Endothelial cell of umbilical vein (primary cell): ENCODE measurements around the gene C19orf44. TPM values are rescaled to one million over a fixed set of nuclear protein-coding genes. Genes with fewer than 3 reads are reported as not detected.

ENCODE experiments used
- BruUV-seq: library from RNA; stranded (reverse); fragments of 400-500 nt; replicated peaks from 2 replicates; lab custom pipeline; 2021; lab: Mats Ljungman, UMichigan
- CTCF ChIA-PET: fragments of 300-600, 350-600 bp; sonication (Branson Sonifier 250); formaldehyde crosslinking; loops from one replicate; lab custom pipeline; 2021; ENCODE audit warnings: antibody characterized with exemption, inconsistent platforms; lab: Charles Lee
- POLR2A ChIA-PET: fragments of 300-600, 350-600 bp; sonication (Branson Sonifier 250); formaldehyde crosslinking; loops from one replicate; lab custom pipeline; 2021; ENCODE audit warnings: antibody characterized with exemption, inconsistent platforms; lab: Charles Lee
- DNase-seq: peaks from one replicate; pipeline ENCODE4 v3.0.0-alpha.2; 2011; ENCODE audit warnings: low read depth, low spot score
- FAIRE-seq: peaks from 2 replicates; lab custom pipeline; 2011; peaks lifted over from hg19 to GRCh38; lab: Jason Lieb, UNC
- H2AFZ ChIP-seq: 2 replicates; pipeline ENCODE4 v1.6.0; 2012; ENCODE audit warnings: low read depth, low read length, control low read depth, inconsistent platforms
- H3K27ac ChIP-seq: 2 replicates; pipeline ENCODE4 v1.5.1; 2011; ENCODE audit warnings: low read depth, mild to moderate bottlenecking, control low read depth, low read length, moderate library complexity; ENCODE audit not compliant: insufficient read depth
- H3K27me3 ChIP-seq, 2 experiments: 2 replicates each; pipeline versions ENCODE4 v1.6.0 to v1.6.1; 2011; ENCODE audit warnings: low read length in 2 of 2, mixed read lengths in 1 of 2; ENCODE audit not compliant: control insufficient read depth in 2 of 2, insufficient read depth in 2 of 2
- H3K36me3 ChIP-seq, 2 experiments: 2 replicates in 1 of 2; 3 replicates in 1 of 2; pipeline ENCODE4 v1.5.1; 2011; ENCODE audit warnings: low read length in 2 of 2, mild to moderate bottlenecking in 1 of 2, moderate library complexity in 1 of 2; ENCODE audit not compliant: control insufficient read depth in 2 of 2, insufficient read depth in 2 of 2; ENCODE audit errors: extremely low read depth in 1 of 2
- H3K4me1 ChIP-seq: 3 replicates; pipeline ENCODE4 v1.5.1; 2011; ENCODE audit warnings: mild to moderate bottlenecking, low read length; ENCODE audit not compliant: control insufficient read depth, insufficient read depth; ENCODE audit errors: extremely low read depth
- H3K4me2 ChIP-seq: 2 replicates; pipeline ENCODE4 v1.6.1; 2011; ENCODE audit warnings: low read length, control low read depth, mixed read lengths; ENCODE audit not compliant: insufficient read depth
- H3K4me3 ChIP-seq, 3 experiments: fragments of 200-600 bp in 1 of 3; sonication (generic), shearing (Covaris generic) in 1 of 3; replicated peaks in 1 of 3; 2 replicates each; pipeline ENCODE4 v1.5.1; 2011 to 2016; ENCODE audit warnings: control low read depth in 3 of 3, low read length in 3 of 3, mild to moderate bottlenecking in 2 of 3, inconsistent platforms in 1 of 3, low read depth in 1 of 3, moderate library complexity in 1 of 3; ENCODE audit not compliant: insufficient read depth in 1 of 3
- H3K79me2 ChIP-seq: 2 replicates; pipeline ENCODE4 v1.6.0; 2012; ENCODE audit warnings: low read length, inconsistent platforms; ENCODE audit not compliant: control insufficient read depth, insufficient read depth
- H3K9ac ChIP-seq: replicated peaks from 2 replicates; pipeline ENCODE3; 2011; ENCODE audit warnings: low read length, control low read depth; ENCODE audit not compliant: insufficient read depth; ENCODE audit errors: extremely low read depth
- H3K9me1 ChIP-seq: replicated peaks from 3 replicates; pipeline ENCODE4 v1.6.0; 2011; ENCODE audit warnings: mild to moderate bottlenecking, low read length; ENCODE audit not compliant: control insufficient read depth, insufficient read depth; ENCODE audit errors: extremely low read depth
- H3K9me3 ChIP-seq: replicated peaks from 2 replicates; pipeline ENCODE4 v1.5.1; 2012; ENCODE audit warnings: low read length, inconsistent platforms; ENCODE audit not compliant: control insufficient read depth, insufficient read depth
- H4K20me1 ChIP-seq: replicated peaks from 2 replicates; pipeline ENCODE3; 2011; ENCODE audit warnings: mild to moderate bottlenecking, low read length; ENCODE audit not compliant: control insufficient read depth, insufficient read depth; ENCODE audit errors: extremely low read depth
- CTCF ChIP-seq, 2 donors: IDR thresholded peaks; 1 replicate in 1 of 2; 2 replicates in 1 of 2; pipeline ENCODE4 v1.5.1; 2011; ENCODE audit warnings: low read length in 2 of 2, mild to moderate bottlenecking in 2 of 2, moderate library complexity in 2 of 2, control low read depth in 1 of 2, inconsistent platforms in 1 of 2, low read depth in 1 of 2; ENCODE audit not compliant: insufficient read depth in 1 of 2; ENCODE audit errors: extremely low read depth in 1 of 2
- EZH2 ChIP-seq: IDR thresholded peaks from 2 replicates; pipeline ENCODE4 v1.6.1; 2012; ENCODE audit warnings: borderline replicate concordance, low read depth, mild to moderate bottlenecking, moderate library complexity, low read length, inconsistent platforms; ENCODE audit not compliant: severe bottlenecking
- FOS ChIP-seq: IDR thresholded peaks from 2 replicates; pipeline ENCODE4 v1.6.1; 2011; ENCODE audit warnings: mild to moderate bottlenecking, low read length, moderate library complexity, borderline replicate concordance; ENCODE audit not compliant: insufficient read depth
- GATA2 ChIP-seq: IDR thresholded peaks from 2 replicates; pipeline ENCODE4 v1.7.0; 2011; ENCODE audit warnings: low read depth, mild to moderate bottlenecking, moderate library complexity, mixed read lengths, low read length; ENCODE audit not compliant: insufficient read length, insufficient read depth
- JUN ChIP-seq: IDR thresholded peaks from 2 replicates; pipeline ENCODE4 v1.6.1; 2011; ENCODE audit warnings: borderline replicate concordance, low read depth; ENCODE audit not compliant: insufficient read length, insufficient read depth
- MAX ChIP-seq: IDR thresholded peaks from 2 replicates; pipeline ENCODE4 v1.6.1; 2011; ENCODE audit not compliant: insufficient read depth, insufficient read length
- MYC ChIP-seq: IDR thresholded peaks from one replicate; pipeline ENCODE4 v1.6.1; 2011; ENCODE audit warnings: mild to moderate bottlenecking, low read depth, low read length
- POLR2A ChIP-seq: IDR thresholded peaks from 2 replicates; pipeline ENCODE4 v1.6.1; 2012; ENCODE audit warnings: low read depth, mild to moderate bottlenecking, control low read depth, low read length
- POLR2AphosphoS5 ChIP-seq: IDR thresholded peaks from 2 replicates; pipeline ENCODE4 v1.6.1; 2012; ENCODE audit warnings: low read depth, mild to moderate bottlenecking, control low read depth, low read length, moderate library complexity; ENCODE audit not compliant: insufficient read depth
- dilution Hi-C: fragments of 300-500 bp; cut with MboI; formaldehyde crosslinking; loops from one replicate; pipeline ENCODE4 v1.15.0; 2019; ENCODE audit warnings: low sequenced_read_pairs; ENCODE audit not compliant: extremely low pct_ligation_motif_present
- intact Hi-C: fragments of 100-400 bp; cut with micrococcal nuclease; formaldehyde crosslinking; loops from one replicate; pipeline ENCODE4 v1.10.0; 2022
- polyA plus RNA-seq, 4 experiments: library from polyadenylated mRNA; depleted of rRNA in 3 of 4; stranded (reverse) in 3 of 4; unstranded in 1 of 4; fragments of >200 nt; gene quantifications; 2 replicates each; pipeline versions ENCODE4 v1.2.1 to v1.2.3, GENCODE V29; 2011 to 2012; ENCODE audit warnings: missing spikeins in 1 of 4
- total RNA-seq: library from RNA; stranded (reverse); gene quantifications from 2 replicates; pipeline ENCODE4 v1.2.3, GENCODE V29; 2021

C19orf44 gene
- total and polyA plus RNA-seq, 2 donors (not counting 3 experiments of a cell fraction or from before 2014, with no cell fraction given) = 3.5 to 4.3 TPM

GRCh38 chr19:16520986-16521624, 24.9 kb downstream of the C19orf44 start:
- Histone ChIP-seq H4K20me1 (no peaks in the 10 kb centered on the region), H3K9me3 (no peaks in the 10 kb centered on the region), H3K4me1 (no peaks in the 10 kb centered on the region), H3K27ac (no peak overlapping the region), H3K9ac (no peak overlapping the region), H3K4me3 (no peak overlapping the region), H3K36me3 (peaks cover 28 to 65% of the 10 kb centered on the region in 2 experiments), H3K79me2 (no peaks in the 10 kb centered on the region), H2AFZ (no peak overlapping the region), H3K9me1 (no peaks in the 10 kb centered on the region), H3K4me2 (no peak overlapping the region), H3K27me3 (no peaks in the 10 kb centered on the region)
- BruUV-seq = no TSS peak
- FAIRE-seq (no peak), DNase-seq (no peak)
- dilution Hi-C loops (no loop called here), intact Hi-C loops (no loop called here)
- ChIA-PET CTCF (interaction anchor here (0.6 to 1.2 kb wide), 2 partner anchors 58 to 249 kb away, joined by 3 read pairs; no protein-coding TSS in a partner anchor), POLR2A (no interaction called here)
- TF ChIP-seq MAX (no peak), FOS (no peak), MYC (no peak), CTCF (IDR thresholded peaks at IDR 0.05; ENCODE audit: extremely low read depth in 1 of 2, insufficient read depth in 1 of 2, low read depth in 1 of 2, low read length in 2 of 2) (no peak), POLR2AphosphoS5 (no peak), POLR2A (no peak), GATA2 (no peak), JUN (no peak), EZH2 (no peak)
